HepG2 (cell line): Measurements from ENCODE around the gene RBCK1. TPM values are rescaled to one million over a fixed set of nuclear protein-coding genes. Genes with fewer than 3 reads are reported as not detected.

Experiments
- CBX1 ChIP-seq: IDR thresholded peaks from one replicate; pipeline ENCODE4 v1.6.1; 2016; ENCODE audit warnings: antibody characterized with exemption, low read depth
- CENPT ChIP-seq: sonication (generic); formaldehyde crosslinking; IDR thresholded peaks from 2 replicates; pipeline ENCODE4 v1.8.0; 2022; ENCODE audit warnings: low read depth, mild to moderate bottlenecking, moderate library complexity, missing genetic modification reagents
- CHD2 ChIP-seq: IDR thresholded peaks from 2 replicates; pipeline ENCODE4 v1.6.1; 2011; ENCODE audit warnings: low read depth, low read length, improper control_type of control experiment
- FOXO4 ChIP-seq: sonication (generic); formaldehyde crosslinking; conservative IDR thresholded peaks from 2 replicates; pipeline ENCODE4 v1.8.1; 2023; ENCODE audit warnings: missing genetic modification reagents
- GPBP1L1 ChIP-seq: sonication (generic); formaldehyde crosslinking; IDR thresholded peaks from 2 replicates; pipeline ENCODE4 v1.5.0; 2020; ENCODE audit warnings: mild to moderate bottlenecking, missing genetic modification reagents
- HOXD1 ChIP-seq: sonication (generic); formaldehyde crosslinking; IDR thresholded peaks from 2 replicates; pipeline ENCODE4 v1.5.0; 2020; ENCODE audit warnings: missing genetic modification reagents
- MXD4 ChIP-seq: IDR thresholded peaks from 2 replicates; pipeline ENCODE4 v1.6.1; 2016; ENCODE audit warnings: mild to moderate bottlenecking, missing biosample characterization, missing genetic modification reagents
- PHF5A ChIP-seq: IDR thresholded peaks from one replicate; pipeline ENCODE4 v1.6.1; 2018; ENCODE audit warnings: low read depth, missing genetic modification reagents; ENCODE audit not compliant: unreplicated experiment
- PREB ChIP-seq: sonication (generic); formaldehyde crosslinking; IDR thresholded peaks from 2 replicates; pipeline ENCODE4 v1.4.0; 2020; ENCODE audit warnings: missing genetic modification reagents
- STAT5B ChIP-seq: sonication (generic); formaldehyde crosslinking; IDR thresholded peaks from 2 replicates; pipeline ENCODE4 v1.4.0; 2020; ENCODE audit warnings: missing genetic modification reagents
- TBL1XR1 ChIP-seq: fragments of 150-350 bp; IDR thresholded peaks from 2 replicates; pipeline ENCODE4 v1.6.1; 2014; ENCODE audit warnings: borderline replicate concordance, low read length; ENCODE audit not compliant: partially characterized antibody
- TP53 ChIP-seq: sonication (generic); formaldehyde crosslinking; conservative IDR thresholded peaks from 2 replicates; pipeline ENCODE4 v1.4.0; 2020; ENCODE audit warnings: missing genetic modification reagents
- TSC22D2 ChIP-seq: sonication (generic); formaldehyde crosslinking; IDR thresholded peaks from 2 replicates; pipeline ENCODE4 v1.5.1; 2020; ENCODE audit warnings: missing genetic modification reagents, mild to moderate bottlenecking, borderline replicate concordance
- ZBTB26 ChIP-seq: IDR thresholded peaks from 2 replicates; pipeline ENCODE4 v1.6.1; 2016; ENCODE audit warnings: missing compliant biosample characterization, missing genetic modification reagents, borderline replicate concordance
- ZNF274 ChIP-seq: sonication (generic); formaldehyde crosslinking; IDR thresholded peaks from 2 replicates; pipeline ENCODE4 v1.5.1; 2020; ENCODE audit warnings: mild to moderate bottlenecking, missing genetic modification reagents
- ZNF468 ChIP-seq: sonication (generic); formaldehyde crosslinking; IDR thresholded peaks from 2 replicates; pipeline ENCODE4 v1.8.0; 2022; ENCODE audit warnings: mild to moderate bottlenecking, moderate library complexity, missing genetic modification reagents
- ZNF615 ChIP-seq: sonication (generic); formaldehyde crosslinking; IDR thresholded peaks from 2 replicates; pipeline ENCODE4 v1.5.0; 2020; ENCODE audit warnings: mild to moderate bottlenecking, missing genetic modification reagents, borderline replicate concordance
- polyA plus RNA-seq, 8 experiments: library from polyadenylated mRNA; depleted of rRNA in 3 of 8; stranded (reverse) in 7 of 8; unstranded in 1 of 8; fragments of >200 nt; fragmentation: Illumina TruSeq in 4 of 8; extraction: Trizol in 4 of 8; gene quantifications; 2 replicates each; pipeline versions ENCODE4 v1.2.1 to v1.2.3, GENCODE V29; 2011 to 2016; ENCODE audit warnings: low read depth in 4 of 8, missing spikeins in 1 of 8, mixed read lengths in 1 of 8; ENCODE audit not compliant: insufficient read depth in 1 of 8
- total RNA-seq, 5 experiments: library from RNA; depleted of rRNA; stranded (reverse); fragments of >200 nt; fragmentation: Illumina TruSeq; extraction: Trizol; gene quantifications; 2 replicates each; pipeline ENCODE4 v1.2.3, GENCODE V29; 2016; ENCODE audit warnings: low read depth in 1 of 5
- TF ChIP-seq, protein P1 (sequence below): sonication (generic); formaldehyde crosslinking; IDR thresholded peaks from 2 replicates; pipeline ENCODE4 v1.8.1; 2023; ENCODE audit warnings: mild to moderate bottlenecking, inconsistent platforms, moderate library complexity, missing genetic modification reagents, borderline replicate concordance

Gene RBCK1
- total and polyA plus RNA-seq, 2 of the 13 experiments (the other 11 are each of a cell fraction or from before 2014, with no cell fraction given), result 149 to 215 TPM

- TF ChIP-seq FOXO4 (CRISPR knock-in tag) (no peak), HOXD1 (CRISPR knock-in tag) (peak; percentile 75), CENPT (no peak), ZNF274 (peak; percentile 99), ZBTB26 (CRISPR knock-in tag) (peak; percentile 96), PREB (CRISPR knock-in tag) (no peak), GPBP1L1 (CRISPR knock-in tag) (no peak), STAT5B (CRISPR knock-in tag) (peak; percentile 96), CHD2 (peak; percentile 52; the same call in 1 of the 2 replicates), PHF5A (peak; percentile 98), TBL1XR1 (peak; percentile 89), TP53 (CRISPR knock-in tag) (no peak), MXD4 (CRISPR knock-in tag) (peak; percentile 100), ZNF615 (CRISPR knock-in tag) (peak; percentile 53; the same call in 1 of the 2 replicates), TSC22D2 (peak; percentile 99), CBX1 (peak; percentile 97), ZNF468 (CRISPR knock-in tag) (no peak; the same call in 1 of the 2 replicates)
- TF ChIP-seq, protein P1, sequence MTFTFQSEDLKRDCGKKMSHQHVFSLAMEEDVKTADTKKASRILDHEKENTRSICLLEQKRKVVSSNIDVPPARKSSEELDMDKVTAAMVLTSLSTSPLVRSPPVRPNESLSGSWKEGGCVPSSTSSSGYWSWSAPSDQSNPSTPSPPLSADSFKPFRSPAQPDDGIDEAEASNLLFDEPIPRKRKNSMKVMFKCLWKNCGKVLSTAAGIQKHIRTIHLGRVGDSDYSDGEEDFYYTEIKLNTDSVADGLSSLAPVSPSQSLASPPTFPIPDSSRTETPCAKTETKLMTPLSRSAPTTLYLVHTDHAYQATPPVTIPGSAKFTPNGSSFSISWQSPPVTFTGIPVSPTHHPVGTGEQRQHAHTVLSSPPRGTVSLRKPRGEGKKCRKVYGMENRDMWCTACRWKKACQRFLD (CRISPR knock-in tag), result peak; percentile 88
These were observed 45.5 kb upstream of the RBCK1 start (continued) for GRCh38 chr20:362271-363254.
